ENCODE data around the gene MAN1A1.
A peak's percentile ranks its signal among the peaks of the same experiment; 100 is the strongest.
"Not testable (repeated sequence)": the region's sequence is repeated elsewhere in the genome, so short reads cannot be mapped to it uniquely, and the experiment has no call there.

The MAN1A1 gene

GRCh38 chr6:119349361-119350201 is at the start of gene MAN1A1:
Gene MAN1A1, minus strand, starts transcription at chr6:119349761. Its CDS starts 696 bp downstream, at chr6:119349065.
- peak; percentile 81 to 85 for DNase-seq (ENCODE audit: low read depth in 2 of 2)

DNA sequence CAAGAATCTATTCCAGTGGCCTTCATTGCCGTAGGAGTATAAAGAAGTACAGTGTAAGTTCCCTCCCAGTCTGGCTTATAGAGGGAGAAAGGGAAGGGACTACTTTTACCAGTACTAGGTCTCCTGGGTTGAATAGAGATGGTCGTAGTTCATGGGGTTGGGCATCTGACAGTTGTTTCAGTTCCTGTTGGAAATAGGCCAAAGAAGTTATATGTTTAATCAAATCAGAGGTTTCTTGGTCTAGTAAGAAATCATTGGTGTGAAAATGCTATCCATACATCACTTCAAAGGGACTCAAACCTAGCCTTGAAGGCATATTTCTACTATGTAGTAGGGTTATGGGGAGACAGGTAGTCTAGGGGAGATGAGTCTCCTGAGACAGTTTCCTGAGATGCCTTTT is 45.6 kb upstream of the MAN1A1 start:
- DNase-seq (ENCODE audit: low read depth in 2 of 2): no peak

GRCh38 chr6:119390247-119390793 is 40.8 kb upstream of the MAN1A1 start:
- no peak for DNase-seq (ENCODE audit: low read depth in 2 of 2)

GRCh38 chr6:119385994-119386393 is 36.4 kb upstream of the MAN1A1 start:
- no peak for DNase-seq (ENCODE audit: low read depth in 2 of 2)

- no peak for DNase-seq (ENCODE audit: low read depth in 2 of 2)
Measured at GRCh38 chr6:119384444-119384843, 34.9 kb upstream of the MAN1A1 start.

- DNase-seq (ENCODE audit: low read depth in 2 of 2): no peak
Measured at GRCh38 chr6:119379809-119380208, 30.2 kb upstream of the MAN1A1 start.

GRCh38 chr6:119377043-119377442 is 27.5 kb upstream of the MAN1A1 start:
- not testable (repeated sequence) for DNase-seq (ENCODE audit: low read depth in 2 of 2)

DNA sequence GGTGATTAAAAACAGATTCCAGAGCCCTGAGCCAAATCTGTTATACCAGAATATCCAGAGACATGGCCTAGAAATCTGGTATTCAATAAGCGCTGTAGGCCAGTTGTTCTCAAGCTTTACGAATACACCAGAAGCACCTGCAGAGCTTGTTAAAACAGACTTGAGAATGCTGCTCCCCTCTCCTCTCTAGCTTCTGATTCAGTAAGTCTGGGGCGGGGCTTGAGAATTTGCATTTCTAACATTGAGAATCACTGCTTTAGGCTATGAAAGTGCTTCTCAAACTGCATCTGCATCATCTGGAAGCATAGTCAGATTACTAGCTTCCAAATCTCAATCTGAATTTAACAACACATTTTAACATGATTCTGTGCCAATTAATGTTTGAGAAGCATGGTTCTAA is 20.5 kb upstream of the MAN1A1 start:
- no peak for DNase-seq (ENCODE audit: low read depth in 2 of 2)

GRCh38 chr6:119368921-119369320 is 19.4 kb upstream of the MAN1A1 start:
- DNase-seq (ENCODE audit: low read depth in 2 of 2): no peak

DNA sequence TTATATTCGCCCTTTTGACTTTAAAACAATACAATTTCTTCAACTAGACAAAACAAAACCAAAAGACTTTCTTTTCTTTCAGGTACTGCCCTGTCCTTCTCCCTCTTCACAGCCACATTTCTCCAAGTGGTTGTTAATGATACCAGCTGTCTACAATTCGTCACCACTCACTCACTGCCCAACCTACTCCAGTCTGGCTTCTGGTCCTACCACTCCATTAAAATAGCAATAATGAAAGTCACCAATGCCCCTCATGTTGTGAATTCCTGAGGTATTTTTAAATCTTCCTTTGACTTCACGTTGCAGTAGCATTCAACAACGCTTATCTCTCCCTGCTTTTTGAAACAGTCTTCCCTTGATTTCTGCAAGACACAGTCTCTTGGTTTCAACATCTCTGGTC is 11.6 kb upstream of the MAN1A1 start:
- no peak for DNase-seq (ENCODE audit: low read depth in 2 of 2)

DNA sequence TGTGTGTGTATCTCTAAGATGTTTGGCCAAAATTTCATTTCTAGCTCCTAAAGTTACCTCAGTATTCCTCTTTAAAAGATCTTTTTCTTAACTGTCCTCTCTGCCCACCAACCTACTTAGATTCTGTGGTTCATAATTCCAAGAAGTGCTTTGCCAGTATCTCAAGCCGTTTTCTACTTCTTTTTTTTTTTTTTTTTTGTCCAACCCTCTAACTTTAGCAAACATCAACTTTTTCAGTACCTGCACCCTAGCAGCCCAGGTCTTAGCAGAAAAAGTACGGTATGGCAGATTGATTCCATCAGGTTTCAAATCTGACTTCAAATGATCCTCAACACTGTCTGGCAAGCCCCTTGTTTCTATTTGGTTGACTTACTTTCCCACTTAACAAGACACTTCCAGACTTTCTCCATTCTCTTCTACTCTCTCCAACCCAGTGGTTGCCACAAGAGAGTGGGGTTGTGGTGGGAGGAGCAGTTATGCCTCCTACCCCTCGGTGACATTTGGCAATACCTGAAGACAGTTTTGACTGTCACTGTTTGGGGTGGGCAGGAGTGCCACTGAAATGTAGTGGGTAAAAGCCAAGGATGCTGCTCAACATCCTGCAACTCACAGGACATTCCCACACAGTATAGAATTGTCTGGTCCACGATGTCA is 10.8 kb upstream of the MAN1A1 start:
- DNase-seq (ENCODE audit: low read depth in 2 of 2): no peak

DNA sequence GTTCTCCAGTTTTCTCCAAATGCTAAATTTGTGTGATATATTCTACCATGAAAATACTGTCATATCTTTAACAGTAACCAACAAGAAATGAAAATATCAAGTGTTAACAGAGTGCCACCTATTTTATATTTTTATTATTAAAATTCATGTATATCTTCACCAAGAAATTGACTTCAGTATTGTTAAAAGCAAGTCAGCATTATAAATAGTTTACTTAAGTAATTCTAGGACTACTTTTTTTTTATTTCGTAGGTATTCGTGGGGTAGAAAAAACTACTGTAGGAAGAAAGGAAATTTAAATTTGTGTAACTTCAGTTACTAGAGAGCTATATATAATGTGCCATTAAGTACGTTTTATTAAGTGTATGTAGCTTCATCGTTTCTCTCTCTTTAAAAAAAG is 6.3 kb upstream of the MAN1A1 start:
- DNase-seq (ENCODE audit: low read depth in 2 of 2): no peak

DNA sequence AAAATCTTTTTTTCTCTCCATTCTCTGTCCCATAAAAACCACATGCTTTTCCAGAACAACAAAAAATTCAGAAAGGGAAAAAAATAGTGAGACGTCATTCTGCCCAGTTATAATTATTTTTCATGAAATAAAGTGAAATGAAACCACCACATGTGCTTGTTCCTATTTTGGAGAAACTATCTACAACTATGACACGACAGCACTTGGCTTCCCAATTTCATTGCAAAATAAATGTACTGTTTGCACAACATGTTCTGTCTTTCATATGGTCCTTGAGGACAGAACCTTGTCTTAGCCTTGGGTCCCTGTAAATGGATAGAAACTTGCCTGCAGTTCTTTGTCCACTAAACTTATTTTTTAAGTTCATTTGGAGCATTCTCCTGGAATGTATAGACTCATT is 5.6 kb upstream of the MAN1A1 start:
- no peak for DNase-seq (ENCODE audit: low read depth in 2 of 2)

GRCh38 chr6:119353696-119354095 is 4.1 kb upstream of the MAN1A1 start:
- no peak for DNase-seq (ENCODE audit: low read depth in 2 of 2)

DNA sequence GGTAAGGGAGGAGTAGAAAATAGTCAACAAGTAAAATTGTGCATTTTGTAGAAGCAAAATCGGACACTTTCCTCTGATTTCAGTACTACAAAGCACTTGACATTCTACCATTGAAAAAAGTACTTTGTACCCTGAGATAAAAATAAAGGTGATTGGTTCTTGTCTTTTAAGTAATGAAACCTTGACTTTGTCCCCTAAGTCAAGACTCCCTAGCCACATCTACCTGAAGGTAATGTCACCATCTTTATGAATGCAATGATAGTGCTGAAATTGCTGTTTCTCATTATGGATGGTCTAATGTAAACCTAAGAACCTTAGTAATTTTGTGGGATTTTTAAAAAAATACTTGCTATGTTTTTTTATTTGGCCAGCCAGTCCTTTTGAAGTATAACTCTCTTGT is 2.4 kb upstream of the MAN1A1 start:
- no peak for DNase-seq (ENCODE audit: low read depth in 2 of 2)

GRCh38 chr6:119350952-119351372 is 1.4 kb upstream of the MAN1A1 start:
- no peak for DNase-seq (ENCODE audit: low read depth in 2 of 2)

- DNase-seq (ENCODE audit: low read depth in 2 of 2): peak; percentile 31 to 34
Measured at GRCh38 chr6:119350202-119350951, 816 bp upstream of the MAN1A1 start.

- peak in 1 of 2 donors; percentile 24 for DNase-seq (ENCODE audit: low read depth in 2 of 2)
Measured at GRCh38 chr6:119348748-119349360, 707 bp downstream of the MAN1A1 start.

- DNase-seq (ENCODE audit: low read depth in 2 of 2): peak; percentile 13 to 27
Measured at GRCh38 chr6:119348096-119348747, 1.3 kb downstream of the MAN1A1 start.

DNA sequence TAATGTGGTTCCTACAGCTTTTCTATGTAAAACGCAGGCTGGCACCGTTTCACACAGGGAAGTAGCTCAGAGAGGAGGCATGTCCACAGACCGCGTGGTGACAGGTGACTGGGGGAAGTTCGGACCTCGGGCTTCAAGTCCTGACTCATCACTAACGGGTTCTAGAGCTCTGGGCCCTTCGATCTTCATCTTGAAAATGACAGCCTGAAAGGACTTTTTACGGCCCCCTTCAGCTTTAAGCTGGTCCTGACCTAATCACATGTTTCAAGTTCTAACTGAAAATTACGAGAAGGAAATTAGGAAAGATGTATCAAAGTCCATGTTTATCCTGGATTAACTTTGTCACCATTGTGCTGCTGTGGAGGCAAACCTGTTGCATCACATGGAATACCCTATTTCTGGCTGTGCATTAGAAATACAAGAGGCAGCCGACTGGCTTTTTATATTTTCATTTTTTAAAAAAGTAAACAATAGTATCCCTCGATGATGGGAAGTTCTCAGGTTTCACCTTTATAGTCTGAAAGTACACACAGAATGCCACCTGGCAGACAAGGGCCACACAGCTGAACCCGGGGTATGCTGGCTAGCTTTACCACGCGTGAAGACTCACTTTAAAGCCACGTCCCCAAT is 2.0 kb downstream of the MAN1A1 start:
- DNase-seq (ENCODE audit: low read depth in 2 of 2): no peak

- DNase-seq (ENCODE audit: low read depth in 2 of 2): no peak
Measured at GRCh38 chr6:119346936-119347335, 2.6 kb downstream of the MAN1A1 start.

All from stimulated activated CD4-positive, alpha-beta T cell treated with anti-CD3 and anti-CD28 coated beads, Interleukin-4, amount 100 ng/mL, for 48 hours (primary cell).